ENCODE measurements around the gene EEFSEC.

Gene EEFSEC, protein sequence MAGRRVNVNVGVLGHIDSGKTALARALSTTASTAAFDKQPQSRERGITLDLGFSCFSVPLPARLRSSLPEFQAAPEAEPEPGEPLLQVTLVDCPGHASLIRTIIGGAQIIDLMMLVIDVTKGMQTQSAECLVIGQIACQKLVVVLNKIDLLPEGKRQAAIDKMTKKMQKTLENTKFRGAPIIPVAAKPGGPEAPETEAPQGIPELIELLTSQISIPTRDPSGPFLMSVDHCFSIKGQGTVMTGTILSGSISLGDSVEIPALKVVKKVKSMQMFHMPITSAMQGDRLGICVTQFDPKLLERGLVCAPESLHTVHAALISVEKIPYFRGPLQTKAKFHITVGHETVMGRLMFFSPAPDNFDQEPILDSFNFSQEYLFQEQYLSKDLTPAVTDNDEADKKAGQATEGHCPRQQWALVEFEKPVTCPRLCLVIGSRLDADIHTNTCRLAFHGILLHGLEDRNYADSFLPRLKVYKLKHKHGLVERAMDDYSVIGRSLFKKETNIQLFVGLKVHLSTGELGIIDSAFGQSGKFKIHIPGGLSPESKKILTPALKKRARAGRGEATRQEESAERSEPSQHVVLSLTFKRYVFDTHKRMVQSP

DNA sequence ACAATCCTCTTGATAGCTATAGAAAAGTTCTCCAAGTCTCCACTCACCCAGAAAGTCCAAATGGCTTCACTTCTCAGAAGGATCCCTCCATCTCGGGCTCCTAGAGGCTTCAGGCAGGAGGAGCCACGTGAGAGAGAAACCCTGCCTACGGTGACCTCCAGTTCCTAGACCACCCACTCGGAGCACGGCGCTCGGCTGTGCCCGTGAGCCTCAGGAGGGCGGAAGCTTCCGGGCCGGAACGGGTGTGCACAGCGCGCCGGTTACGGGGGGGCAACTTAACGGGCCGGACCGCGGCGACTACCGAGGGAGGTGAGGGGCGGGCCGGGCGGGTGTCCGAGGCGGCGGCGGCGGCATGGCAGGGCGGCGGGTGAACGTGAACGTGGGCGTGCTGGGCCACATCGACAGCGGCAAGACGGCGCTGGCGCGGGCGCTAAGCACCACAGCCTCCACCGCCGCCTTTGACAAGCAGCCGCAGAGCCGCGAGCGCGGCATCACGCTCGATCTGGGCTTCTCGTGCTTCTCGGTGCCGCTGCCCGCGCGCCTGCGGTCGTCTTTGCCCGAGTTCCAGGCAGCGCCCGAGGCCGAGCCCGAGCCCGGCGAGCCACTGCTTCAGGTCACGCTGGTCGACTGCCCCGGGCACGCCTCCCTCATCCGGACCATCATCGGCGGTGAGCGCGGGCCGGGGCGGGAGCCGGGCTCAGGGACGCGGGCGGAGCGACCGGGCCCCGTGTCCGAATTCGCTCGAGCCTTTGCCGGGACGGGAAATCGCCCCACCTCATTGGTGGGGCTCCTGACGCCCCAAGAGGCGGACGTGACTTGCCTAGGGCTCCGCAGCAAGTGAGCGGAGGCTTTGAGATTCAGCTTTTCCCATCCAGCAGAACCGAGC, at the start of gene EEFSEC:
TSS of gene EEFSEC (plus strand) at position 326 of the 886 bp plus-strand sequence. CDS start at position 353, 27 bp downstream.
- DNase-seq (ENCODE audit: low spot score), result peak; percentile 90

DNA sequence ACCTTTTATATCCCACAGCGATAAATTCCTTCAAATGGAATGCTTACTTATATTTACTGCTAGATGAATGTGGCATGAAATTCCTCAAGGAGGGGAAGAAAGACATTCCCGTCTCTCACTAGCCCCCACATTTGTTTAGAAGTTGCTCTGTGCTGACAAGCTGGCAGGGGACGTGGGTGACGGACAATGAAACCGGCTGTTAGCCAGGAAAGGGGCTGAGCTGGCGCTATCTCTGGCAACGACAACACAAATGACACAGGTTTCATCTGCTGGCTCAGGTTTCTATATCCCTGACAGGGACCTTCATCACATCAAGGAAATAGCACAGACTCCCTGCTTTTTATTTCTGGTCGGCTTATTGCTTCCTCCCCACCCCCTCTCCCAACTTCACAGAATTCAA, 45.4 kb upstream of the EEFSEC start:
- DNase-seq (ENCODE audit: low spot score), result no peak

DNA sequence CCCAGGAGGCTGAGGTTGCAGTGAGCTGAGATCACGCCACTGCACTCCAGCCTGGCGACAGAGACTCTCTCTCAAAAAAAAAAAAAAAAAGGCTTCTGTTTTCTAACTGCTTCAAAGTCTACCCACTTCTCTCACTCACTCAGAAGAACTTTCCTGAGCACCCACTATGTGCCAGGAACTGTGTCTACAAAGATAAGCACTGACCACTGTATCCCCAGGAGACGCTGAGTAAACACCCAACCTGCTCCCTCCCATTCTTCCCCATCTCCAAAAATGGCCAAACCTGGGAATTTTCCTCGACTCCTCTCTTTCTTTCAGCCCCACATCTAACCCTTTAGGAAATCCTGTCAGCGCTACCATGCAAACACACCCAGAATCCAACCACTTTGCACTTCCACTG, 42.1 kb upstream of the EEFSEC start:
- no peak for DNase-seq (ENCODE audit: low spot score)

DNA sequence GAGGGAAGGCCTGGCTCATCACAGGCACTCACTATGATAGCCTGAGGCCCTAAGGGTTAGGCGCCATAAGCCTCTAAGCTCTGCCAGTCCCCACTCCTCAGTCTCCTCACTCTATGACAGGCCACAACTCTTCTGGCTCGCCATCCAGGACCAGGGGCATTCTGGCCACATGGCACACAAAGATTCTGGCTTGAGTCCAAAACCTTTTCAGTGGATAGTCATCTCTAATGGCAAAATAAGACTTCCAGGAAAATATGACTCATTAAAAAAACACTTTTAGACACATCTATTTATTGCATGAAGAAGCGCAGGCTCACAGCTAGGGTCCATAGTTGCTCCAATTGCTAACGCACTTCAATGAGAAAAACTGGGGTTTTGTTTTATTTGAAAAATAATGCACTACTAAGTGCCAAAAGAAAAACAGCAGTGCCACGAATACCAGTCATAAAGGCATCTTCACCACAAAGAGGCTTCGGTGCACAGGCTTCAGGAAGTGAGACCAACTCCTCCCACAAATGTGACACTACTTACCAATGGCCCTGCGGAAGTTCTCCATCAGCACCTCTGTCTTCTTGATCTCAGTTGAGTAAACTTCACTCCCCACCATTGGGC, 40.8 kb upstream of the EEFSEC start:
- peak; percentile 32 for DNase-seq (ENCODE audit: low spot score)

DNA sequence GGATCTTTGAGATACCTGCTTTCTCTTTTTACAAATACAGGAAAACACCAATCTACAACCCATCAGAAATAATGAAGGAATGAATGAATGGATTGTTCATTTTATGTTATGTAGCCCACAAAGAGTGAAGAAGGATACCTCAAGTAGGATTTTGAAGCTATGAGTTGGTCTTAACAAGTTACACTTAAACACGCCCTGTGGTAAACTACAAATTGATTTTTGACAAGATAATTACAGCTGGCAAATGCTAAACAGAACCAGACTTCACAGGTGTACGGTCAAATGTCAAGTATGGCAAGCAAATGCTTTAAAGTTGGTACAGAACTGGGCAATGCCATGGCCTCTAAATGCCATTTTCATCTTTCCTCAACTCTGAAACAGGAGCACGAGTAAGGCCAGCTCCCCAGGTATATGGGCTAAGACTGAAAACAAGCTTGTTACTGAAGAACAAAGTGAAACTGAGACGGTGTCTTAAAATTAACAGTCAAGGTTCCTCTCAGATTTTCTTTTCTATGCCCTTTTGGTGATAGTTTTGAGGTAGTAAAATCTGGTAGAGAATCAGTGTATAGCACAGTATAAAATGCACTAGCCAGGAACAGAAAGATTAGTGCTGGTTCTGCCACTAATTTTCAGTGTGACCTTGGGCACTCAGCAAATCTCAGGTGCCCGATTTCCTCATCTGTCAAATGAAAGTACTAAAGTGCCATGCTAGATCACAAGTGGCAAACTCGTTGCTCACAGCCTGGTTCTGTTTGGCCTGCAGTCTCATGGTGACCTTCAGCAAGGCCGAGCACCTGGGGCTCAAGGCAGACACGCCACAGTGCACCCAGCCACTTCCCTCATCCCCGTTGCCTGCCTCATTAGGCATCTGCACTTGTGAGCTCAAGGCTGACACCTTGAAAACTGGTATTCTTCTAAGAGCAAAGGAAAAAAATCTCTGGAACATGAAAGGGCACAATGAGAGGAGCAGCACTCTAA, 39.2 kb upstream of the EEFSEC start:
- DNase-seq (ENCODE audit: low spot score), result no peak

DNA sequence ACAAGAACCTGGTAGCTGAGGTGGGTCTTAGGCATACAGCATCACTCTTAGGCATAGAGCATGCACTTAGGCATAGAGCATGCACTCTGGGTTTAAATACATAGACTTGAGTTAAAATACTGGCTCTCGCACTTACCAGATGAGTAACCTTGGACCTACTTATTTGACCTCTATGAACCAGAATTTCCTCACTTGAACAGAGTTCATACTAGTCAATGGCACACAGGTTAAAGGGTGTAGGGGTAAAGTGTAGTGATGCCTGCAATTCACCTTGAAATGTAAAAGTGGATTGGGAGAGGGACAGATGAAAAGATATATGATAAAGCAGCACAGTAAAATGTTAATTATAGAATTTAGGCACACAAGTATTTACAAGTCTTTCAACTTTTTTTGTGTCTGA, 31.3 kb upstream of the EEFSEC start:
- DNase-seq (ENCODE audit: low spot score), result no peak

DNA sequence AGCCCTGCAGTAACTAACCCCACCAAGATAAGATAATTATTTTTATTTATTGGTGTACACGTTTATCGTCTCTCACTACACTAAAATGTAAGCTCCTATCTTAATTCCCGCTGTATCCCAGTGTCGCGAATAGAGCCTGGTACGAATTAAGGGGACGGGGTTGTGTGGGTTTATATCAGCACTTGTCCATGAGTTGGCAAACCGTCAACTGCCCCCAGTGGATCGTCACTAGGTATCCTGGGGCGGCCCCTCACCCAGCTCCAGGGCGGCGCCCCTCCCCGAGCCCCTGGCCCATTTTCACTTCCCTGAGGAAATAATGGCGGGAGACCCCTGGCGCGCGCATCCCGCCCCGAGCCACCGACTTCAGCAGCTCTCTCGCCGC, 30.1 kb upstream of the EEFSEC start:
- no peak for DNase-seq (ENCODE audit: low spot score)

DNA sequence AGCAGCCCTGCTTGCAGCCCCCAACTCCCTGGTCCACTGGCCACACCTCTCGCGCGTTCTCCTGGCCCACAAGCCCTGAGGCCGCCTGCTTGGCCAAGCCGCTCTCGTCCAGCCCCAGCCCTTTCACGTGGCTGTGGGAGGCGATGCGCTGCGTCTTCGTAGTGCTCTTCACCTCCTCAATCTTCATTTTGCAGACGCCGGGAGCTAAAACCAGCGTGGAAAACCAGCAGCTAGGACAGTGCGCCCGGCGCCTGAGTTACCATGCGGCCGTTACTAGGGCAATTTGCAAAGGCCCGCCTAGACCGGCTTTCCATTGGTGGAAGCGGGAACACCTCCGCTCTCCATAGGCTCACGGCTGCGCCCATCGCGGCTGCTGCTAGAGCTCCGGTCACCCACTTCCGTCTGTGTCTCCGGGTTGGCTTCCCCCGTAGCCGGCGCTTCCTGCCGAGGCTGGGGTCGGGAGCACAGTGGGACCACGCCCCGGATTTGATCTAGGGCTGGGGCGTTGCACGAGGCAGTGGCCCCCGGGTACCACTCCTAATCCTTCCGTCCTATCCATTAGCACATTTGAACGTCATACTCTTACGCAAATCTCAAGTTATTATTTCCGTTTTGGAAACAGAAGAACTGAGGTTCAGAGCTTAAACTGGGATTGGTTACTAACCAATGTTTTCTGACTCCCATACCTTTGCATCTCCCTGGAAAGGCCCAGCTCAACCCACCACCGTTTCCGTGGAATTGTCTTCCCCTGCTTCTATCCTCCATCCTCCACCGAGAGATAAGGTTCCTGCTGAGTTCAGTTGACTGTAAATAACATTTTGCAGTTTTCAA, 29.5 kb upstream of the EEFSEC start, which contains the start of gene RUVBL1:
TSS of gene RUVBL1 (minus strand) at position 275 of the 831 bp plus-strand sequence. CDS start at position 187, 88 bp downstream.
- DNase-seq (ENCODE audit: low spot score), result peak; percentile 99

DNA sequence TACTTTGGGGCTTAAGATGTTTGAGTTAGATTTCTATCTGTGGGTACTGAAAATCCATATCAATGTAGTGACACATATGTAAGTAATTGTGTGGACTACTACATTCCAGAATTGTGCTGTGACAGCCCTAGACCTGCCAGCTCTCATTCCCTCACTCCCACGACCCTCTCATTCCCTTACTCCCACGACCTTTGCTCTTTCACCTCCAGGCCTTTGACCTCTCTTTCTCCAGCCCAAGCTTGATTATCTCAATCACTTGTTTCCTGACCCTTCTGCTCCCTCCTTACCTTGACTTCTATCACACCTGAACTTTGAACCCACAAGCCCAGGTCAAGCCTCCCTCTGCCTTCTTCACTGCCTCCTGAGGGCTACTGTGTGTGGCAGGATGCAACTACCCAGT, 26.0 kb upstream of the EEFSEC start:
- no peak for DNase-seq (ENCODE audit: low spot score)

DNA sequence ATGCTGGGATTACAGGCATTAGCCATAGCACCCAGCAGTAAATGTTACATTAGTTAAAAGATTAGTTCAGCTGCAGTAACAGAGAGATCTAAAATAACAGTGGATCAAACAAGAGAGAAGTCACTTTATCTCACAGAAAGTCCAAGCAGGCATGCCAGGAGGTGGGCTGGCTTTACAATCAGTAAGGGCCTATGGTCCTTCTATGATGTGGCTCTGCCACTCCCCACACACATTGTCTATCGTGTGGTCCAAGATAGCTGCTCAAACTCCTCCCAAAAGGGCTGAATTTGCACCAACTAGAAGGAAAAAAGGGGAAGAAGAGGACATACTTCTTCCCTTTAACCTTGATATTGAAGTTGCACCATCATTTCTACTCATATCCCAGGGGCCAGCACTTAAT, 25.0 kb upstream of the EEFSEC start:
- DNase-seq (ENCODE audit: low spot score), result no peak

DNA sequence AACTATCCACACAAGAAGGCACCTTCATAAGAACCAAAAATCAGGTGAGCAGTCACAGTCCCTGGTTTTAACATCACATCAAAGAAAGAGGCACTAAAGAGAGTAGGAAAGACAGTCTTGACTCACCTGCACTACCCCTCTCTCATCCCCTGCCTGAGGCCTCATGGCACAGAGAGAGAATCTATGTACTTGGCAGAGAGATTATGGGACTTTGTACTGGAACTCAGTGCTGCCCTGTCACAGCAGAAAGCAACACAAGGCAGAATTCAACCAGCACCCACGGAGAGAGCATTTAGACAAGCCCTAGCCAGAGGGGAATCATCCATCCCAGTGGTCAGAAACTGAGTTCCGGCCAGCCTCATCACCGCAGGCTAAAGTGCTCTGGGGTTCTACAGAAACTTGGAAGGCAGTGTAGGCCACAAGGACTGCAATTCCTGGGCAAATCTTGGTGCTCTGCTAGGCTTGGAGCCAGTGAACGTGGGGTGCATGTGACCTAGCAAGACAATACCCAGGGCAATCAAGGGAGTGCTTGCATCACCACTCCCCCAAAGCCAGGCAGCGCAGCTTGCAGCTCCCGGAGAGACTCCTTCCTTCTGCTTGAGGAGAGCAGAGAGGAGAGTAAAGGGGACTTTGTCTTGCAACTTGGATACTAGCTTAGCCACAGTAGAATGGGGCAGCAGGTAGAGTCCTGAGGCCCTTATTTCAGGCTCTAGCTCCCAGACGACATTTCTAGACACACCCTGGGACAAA, 21.2 kb upstream of the EEFSEC start:
- DNase-seq (ENCODE audit: low spot score), result no peak

DNA sequence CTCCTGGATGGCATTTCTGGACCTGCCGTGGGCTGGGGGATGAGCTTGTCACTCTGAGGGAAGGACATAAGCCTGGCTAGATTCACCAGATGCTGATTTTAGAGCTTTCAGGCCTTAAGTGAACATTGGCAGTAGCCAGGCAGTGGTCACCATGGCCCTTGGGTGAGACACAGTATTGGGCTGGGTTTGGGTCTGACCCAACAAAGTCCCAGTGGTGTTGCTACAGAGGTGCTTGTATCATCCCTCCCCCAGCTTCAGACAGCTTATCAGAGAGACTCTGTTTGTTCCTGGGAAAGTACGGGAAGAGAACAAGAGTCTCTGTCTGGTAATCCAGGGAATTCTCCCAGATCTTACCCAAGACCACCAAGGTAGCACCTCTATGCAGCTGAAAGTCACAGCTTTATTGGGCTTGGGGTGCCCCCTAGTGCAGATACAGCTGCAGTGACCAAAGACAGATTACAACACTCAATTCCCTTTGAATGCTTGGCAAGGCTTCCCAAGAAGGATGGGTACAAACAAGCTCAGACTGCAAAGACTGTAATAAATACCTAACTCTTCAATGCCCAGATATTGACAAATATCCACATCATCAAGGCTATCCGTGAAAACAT, 19.9 kb upstream of the EEFSEC start:
- DNase-seq (ENCODE audit: low spot score), result no peak

DNA sequence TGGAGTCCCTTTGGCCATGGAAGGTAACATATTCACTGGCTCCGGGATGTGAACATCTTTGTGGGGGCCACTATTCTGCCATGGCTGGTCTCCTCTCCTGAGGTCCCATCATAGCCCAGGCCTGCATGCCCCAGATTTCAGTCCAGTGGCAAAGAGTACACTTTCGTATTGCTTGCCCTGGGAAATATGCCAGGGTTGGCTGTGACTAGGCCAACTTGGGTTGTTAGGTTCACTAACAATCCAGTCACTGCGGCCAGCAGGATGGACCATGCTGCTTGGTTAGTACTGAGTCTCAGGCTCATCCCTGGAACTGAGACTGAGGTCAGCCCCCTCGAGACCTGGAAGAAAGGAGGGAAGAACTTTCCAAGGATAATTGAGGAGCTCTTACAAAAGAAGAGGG, 9.8 kb upstream of the EEFSEC start:
- no peak for DNase-seq (ENCODE audit: low spot score)

DNA sequence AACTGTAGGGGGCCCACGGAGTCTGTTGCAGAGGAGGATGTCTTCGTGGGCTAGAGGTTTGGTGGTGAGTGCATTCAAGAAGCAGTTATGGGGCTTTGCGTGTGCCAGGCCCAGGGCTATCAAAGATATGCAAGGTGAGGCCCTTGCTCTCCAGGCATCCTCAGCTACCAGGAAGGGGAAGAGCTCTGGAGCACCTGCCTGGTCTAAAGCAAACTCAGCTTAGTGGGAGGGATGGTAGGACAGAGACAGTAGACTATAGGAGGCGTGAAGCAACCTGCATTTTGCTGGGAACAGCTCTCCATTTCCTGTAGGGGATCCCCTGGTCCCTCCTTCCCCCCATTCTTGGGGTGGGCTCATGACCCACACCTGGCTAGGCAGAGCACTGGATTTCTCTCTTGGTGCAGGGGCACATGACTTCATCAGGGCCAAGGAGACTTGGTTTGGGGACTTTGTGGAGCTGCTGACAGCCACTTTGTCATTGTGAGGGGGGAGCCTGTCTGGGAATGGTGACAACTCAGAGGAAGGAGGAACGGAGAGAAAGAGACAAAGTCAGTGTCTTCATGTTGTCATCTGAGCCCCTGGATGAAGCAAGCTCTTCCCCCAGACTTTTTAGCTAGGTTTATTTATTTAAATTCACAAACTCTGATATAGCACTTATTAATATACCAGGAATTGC, 8.6 kb upstream of the EEFSEC start:
- no peak for DNase-seq (ENCODE audit: low spot score)

DNA sequence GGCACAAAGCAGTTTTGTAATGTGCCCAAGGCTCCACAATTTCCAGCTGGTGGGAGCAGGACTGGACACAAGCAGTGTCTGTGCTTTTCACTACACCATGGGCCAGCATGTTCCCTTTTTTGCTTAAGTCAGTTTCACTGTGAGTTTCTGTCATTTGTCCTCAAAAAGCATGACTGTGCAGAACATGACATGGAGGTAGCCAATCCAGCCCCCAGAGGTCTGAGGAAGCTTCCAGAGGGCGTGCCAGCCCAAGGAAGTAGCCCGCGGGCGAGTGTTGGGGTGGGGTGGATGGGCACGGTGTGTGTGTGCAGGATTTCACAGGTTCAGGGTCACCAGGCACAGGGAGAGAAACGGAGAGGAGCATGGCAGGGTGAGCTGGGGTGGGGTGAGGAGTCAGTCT, 8.0 kb upstream of the EEFSEC start:
- no peak for DNase-seq (ENCODE audit: low spot score)

DNA sequence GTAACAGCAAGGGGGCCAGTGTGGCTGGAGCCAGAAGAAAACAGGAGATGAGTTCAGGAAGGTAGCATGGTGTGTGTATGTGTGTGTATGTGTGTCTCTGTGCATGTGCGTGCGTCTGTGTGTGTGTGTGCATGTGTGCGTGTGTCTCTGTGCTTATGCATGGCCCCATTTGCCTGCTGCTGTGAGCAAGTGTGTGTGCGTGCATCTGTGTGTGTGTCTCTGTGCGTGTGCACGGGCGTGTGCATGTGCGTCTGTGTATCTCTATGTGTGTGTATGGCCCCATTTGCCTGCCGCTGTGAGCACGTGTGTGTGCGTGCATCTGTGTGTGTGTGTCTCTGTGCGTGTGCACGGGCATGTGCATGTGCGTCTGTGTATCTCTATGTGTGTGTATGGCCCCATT, 7.1 kb upstream of the EEFSEC start:
- DNase-seq (ENCODE audit: low spot score), result no peak

DNA sequence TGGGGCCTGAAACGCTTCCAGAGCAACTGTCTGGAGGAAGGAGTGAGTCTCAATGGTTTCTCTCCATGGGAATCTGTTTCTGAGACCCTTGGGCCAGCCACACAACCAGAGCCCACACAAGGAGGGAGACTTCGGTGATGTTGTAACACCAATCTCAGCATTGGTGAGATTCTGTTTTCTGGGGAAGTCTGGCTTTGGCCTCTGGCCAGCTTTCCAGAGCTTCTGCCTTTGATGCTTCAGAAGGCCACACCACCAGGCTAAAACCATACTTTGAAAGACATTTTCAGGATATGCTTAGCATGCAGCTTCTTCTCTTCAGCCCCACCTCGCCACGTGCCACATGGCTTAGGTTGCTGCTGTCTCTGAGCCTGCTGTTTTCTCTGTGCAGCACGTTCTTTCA, 3.6 kb upstream of the EEFSEC start:
- DNase-seq (ENCODE audit: low spot score), result no peak

DNA sequence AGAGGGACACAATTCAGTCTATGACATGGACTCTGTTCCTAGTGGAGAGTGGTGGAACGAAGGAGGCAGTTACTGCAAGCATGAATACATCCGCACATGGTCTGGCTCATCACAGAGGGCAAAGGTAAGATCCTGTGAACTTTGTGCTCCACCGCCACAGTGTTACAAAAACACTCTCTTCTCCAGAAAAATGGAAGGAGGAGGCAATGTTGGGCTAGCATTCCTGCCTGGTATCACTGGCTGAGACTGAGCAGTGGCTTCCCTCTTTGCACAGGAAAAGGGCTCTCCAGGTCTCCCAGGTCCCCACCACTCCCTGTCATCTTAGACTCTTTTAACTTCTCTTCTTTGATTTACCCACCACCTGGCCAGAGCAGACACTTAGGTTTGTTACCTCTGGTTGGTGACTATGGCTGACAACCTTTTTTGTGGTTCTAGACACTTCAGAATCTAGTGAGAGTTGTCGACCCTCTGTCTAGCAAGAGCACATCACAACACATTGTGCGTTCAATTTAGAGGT, 1.5 kb upstream of the EEFSEC start:
- peak; percentile 0 for DNase-seq (ENCODE audit: low spot score)

Data from GM03348 (cell line).